Measurements from ENCODE around the gene TSFM. TPM values are rescaled to one million over a fixed set of nuclear protein-coding genes. Genes with fewer than 3 reads are reported as not detected.

Gene TSFM
- total and polyA plus RNA-seq, 2 of the 13 experiments (the other 11 are each of a cell fraction or from before 2014, with no cell fraction given) = 29.8 to 68.3 TPM

DNA sequence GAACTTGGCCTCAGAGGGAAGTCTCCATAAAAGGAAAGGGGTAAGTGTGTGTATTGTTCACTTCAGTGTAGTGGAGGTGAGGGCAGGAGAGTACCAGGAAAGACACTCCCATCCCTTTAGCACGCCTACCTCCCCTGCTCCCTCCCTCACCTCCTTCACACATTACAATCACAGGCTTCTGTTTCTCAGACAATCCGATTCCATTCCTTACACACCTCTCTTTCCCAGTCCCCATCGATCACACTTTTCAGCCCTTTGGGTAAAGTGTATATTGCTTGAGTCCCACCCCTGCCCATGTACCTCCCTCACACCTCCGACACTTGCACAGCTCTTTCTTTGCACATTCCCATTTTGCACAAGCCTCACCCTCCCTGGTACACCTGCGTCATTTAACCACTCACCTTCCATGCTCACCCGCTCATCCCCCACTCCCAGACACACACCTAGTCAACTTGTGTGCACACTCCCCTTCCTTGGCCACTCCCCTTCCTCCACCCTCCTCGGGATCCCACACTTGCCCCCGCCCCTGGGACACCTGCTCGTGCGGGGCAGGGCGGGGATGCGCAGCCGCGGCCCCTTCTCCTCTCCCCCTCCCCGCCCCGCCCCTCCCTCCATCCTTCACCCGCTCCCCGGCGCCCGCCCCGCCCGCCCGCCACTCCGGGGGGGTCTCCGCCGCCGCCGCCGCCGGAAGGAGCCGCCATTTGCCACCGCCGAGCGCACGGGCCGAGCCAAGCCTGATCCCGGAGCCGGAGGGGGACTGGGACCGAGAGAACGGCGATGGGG lies 28.0 kb upstream of the TSFM start, which contains the start of gene MARCHF9:
Gene MARCHF9 (plus strand): TSS at position 693 of the 783 bp plus-strand sequence. CDS start 426 bp downstream, outside the sequence.
- in situ Hi-C loops (cut with HindIII; ENCODE audit: extremely low pct_ligation_motif_present, low pct_unique_long_range_greater_than_20kb) (no loop called here), intact Hi-C loops (cut with micrococcal nuclease; ENCODE audit: unreplicated experiment) (no loop called here)
- FAIRE-seq = no peak
- Histone ChIP-seq H3K79me2 (ENCODE audit: insufficient read depth, low read length) (peaks cover 24% of the 10 kb centered on the region), H3K27me3 (ENCODE audit: control insufficient read depth in 1 of 2, insufficient read depth in 2 of 2, low read length in 2 of 2) (no peaks in the 10 kb centered on the region; a peak in 1 of 5 replicates), H3K4me3 (replicated peaks in 1 of 3; ENCODE audit: insufficient read depth in 1 of 3, low read depth in 2 of 3, low read length in 3 of 3) (peak within 1 kb of the TSS; percentile 81 to 82 (median 81)), H3K36me3 (replicated peaks in 1 of 2; ENCODE audit: control insufficient read depth in 1 of 2, insufficient read depth in 2 of 2, low read length in 2 of 2) (peaks cover 6 to 9% of the 10 kb centered on the region in 2 experiments; a peak in 3 of 5 replicates), H3K9me3 (ENCODE audit: low read length) (no peaks in the 10 kb centered on the region), H4K20me1 (ENCODE audit: insufficient read depth, low read length) (0 out of 2 replicates have a peak, but pooled peaks cover 5% of the 10 kb centered on the region), H3K4me2 (ENCODE audit: low read depth, low read length) (peak within 1 kb of the TSS; percentile 96), H3K9ac (ENCODE audit: insufficient read depth, low read depth, low read length) (peak within 1 kb of the TSS; percentile 71), H2AFZ (ENCODE audit: low read length) (no peak within 1 kb of the TSS), H3K4me1 (ENCODE audit: insufficient read depth, low read length) (peaks cover 43% of the 10 kb centered on the region), H3K27ac (ENCODE audit: extremely low read length, insufficient read depth, low read length) (peak within 1 kb of the TSS; percentile 67)
- POLR2A ChIA-PET = interaction anchor here (1.1 to 3.0 kb wide), 3 partner anchors 10 to 18 kb away, joined by 4 to 14 read pairs (median 6); partner anchors contain the start of genes EEF1AKMT3, METTL1 and TSPAN31
- ATAC-seq = 0 out of 3 replicates have a peak, but pooled peaks have one; percentile 1
- DNase-seq (ENCODE audit: low spot score) = no peak
- CTCF ChIA-PET (ENCODE audit: low intra/inter-chr PET ratio, low total read pairs) = no interaction called here
- 2% methylated on average over 41 of the region's 41 CpGs for WGBS (ENCODE audit: low lambda C conversion rate)
- no TSS peak for BruUV-seq (replicated peaks)
- no peak for TF ChIP-seq KAT7 (CRISPR knock-in tag; IDR thresholded peaks at IDR 0.05; ENCODE audit: borderline replicate concordance)
- TF ChIP-seq NFE2L2 (IDR thresholded peaks at IDR 0.05; ENCODE audit: low read length) = no peak
- TF ChIP-seq NR1H2 (CRISPR knock-in tag; IDR thresholded peaks at IDR 0.05; ENCODE audit: borderline replicate concordance, low read depth) = no peak
- no peak for TF ChIP-seq GLI4 (CRISPR knock-in tag; IDR thresholded peaks at IDR 0.05; ENCODE audit: borderline replicate concordance)
- no peak for TF ChIP-seq PHF8 (CRISPR knock-in tag; IDR thresholded peaks at IDR 0.05)
- TF ChIP-seq ZNF800 (CRISPR knock-in tag; IDR thresholded peaks at IDR 0.05) = no peak
- peak; percentile 37; the same call in 1 of the 2 replicates for TF ChIP-seq MYC (CRISPR knock-in tag; IDR thresholded peaks at IDR 0.05; ENCODE audit: borderline replicate concordance)
- no peak for TF ChIP-seq ZFP90 (CRISPR knock-in tag; IDR thresholded peaks at IDR 0.05; ENCODE audit: borderline replicate concordance)
- TF ChIP-seq ARID2 (CRISPR knock-in tag; IDR thresholded peaks at IDR 0.05; ENCODE audit: borderline replicate concordance) = no peak
- TF ChIP-seq MLLT10 (CRISPR knock-in tag; IDR thresholded peaks at IDR 0.05) = no peak
- TF ChIP-seq ZNF563 (CRISPR knock-in tag; IDR thresholded peaks at IDR 0.05) = no peak
- TF ChIP-seq KLF11 (CRISPR knock-in tag; IDR thresholded peaks at IDR 0.05) = no peak
- TF ChIP-seq PHF20 (CRISPR knock-in tag; IDR thresholded peaks at IDR 0.05) = no peak
- TF ChIP-seq ZNF569 (CRISPR knock-in tag; IDR thresholded peaks at IDR 0.05; ENCODE audit: borderline replicate concordance) = no peak
- TF ChIP-seq, protein P1, sequence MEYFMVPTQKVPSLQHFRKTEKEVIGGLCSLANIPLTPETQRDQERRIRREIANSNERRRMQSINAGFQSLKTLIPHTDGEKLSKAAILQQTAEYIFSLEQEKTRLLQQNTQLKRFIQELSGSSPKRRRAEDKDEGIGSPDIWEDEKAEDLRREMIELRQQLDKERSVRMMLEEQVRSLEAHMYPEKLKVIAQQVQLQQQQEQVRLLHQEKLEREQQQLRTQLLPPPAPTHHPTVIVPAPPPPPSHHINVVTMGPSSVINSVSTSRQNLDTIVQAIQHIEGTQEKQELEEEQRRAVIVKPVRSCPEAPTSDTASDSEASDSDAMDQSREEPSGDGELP (IDR thresholded peaks at IDR 0.05; ENCODE audit: borderline replicate concordance, low read depth) = no peak
- TF ChIP-seq ZNF580 (CRISPR knock-in tag; IDR thresholded peaks at IDR 0.05; ENCODE audit: borderline replicate concordance, low read depth) = no peak
- no peak for TF ChIP-seq MATR3 (CRISPR knock-in tag; IDR thresholded peaks at IDR 0.05)
- TF ChIP-seq HNRNPK (IDR thresholded peaks at IDR 0.05; ENCODE audit: low read depth, low read length, poor library complexity, severe bottlenecking) = peak; percentile 28
